OCI-LY3 (cell line): ENCODE results near the gene MROH8.

Experiments used
- H2AFZ ChIP-seq: fragments of 200-600, 300-600 bp; shearing (Covaris generic); 2 replicates; pipeline ENCODE4 v1.6.0; 2014; ENCODE audit warnings: antibody characterized with exemption, low read depth, low read length
- H3K27ac ChIP-seq: fragments of 200-600, 300-600 bp; sonication (generic); 2 replicates; pipeline ENCODE4 v1.5.1; 2014; ENCODE audit warnings: mild to moderate bottlenecking, low read length, moderate library complexity, mixed read lengths
- H3K27me3 ChIP-seq: fragments of 200-600, 300-600 bp; sonication (generic); 2 replicates; pipeline ENCODE4 v1.6.1; 2014; ENCODE audit warnings: low read depth, low read length, mixed read lengths
- H3K36me3 ChIP-seq: fragments of 200-600, 300-600 bp; sonication (generic); replicated peaks from 2 replicates; pipeline ENCODE3; 2014; ENCODE audit warnings: low read depth, low read length, mixed read lengths
- H3K4me1 ChIP-seq: fragments of 300-600, 200-600 bp; sonication (generic); 2 replicates; pipeline ENCODE4 v1.6.1; 2014; ENCODE audit warnings: low read length, mixed read lengths
- H3K4me2 ChIP-seq: fragments of 200-600, 300-600 bp; sonication (generic); 2 replicates; pipeline ENCODE4 v1.6.1; 2014; ENCODE audit warnings: low read length, mixed read lengths
- H3K4me3 ChIP-seq: fragments of 300-600, 200-600 bp; sonication (generic); 2 replicates; pipeline ENCODE4 v1.5.1; 2014; ENCODE audit warnings: antibody characterized with exemption, mild to moderate bottlenecking, low read length, moderate library complexity
- H3K79me2 ChIP-seq: fragments of 300-600, 200-600 bp; shearing (Covaris generic); 2 replicates; pipeline ENCODE4 v1.6.1; 2014; ENCODE audit warnings: mild to moderate bottlenecking, low read length, mixed read lengths
- H3K9ac ChIP-seq: fragments of 300-600, 200-600 bp; shearing (Covaris generic); 2 replicates; pipeline ENCODE4 v1.6.0; 2014; ENCODE audit warnings: mild to moderate bottlenecking, low read length, moderate library complexity
- H3K9me3 ChIP-seq: fragments of 200-600, 300-600 bp; shearing (Covaris generic); 2 replicates; pipeline ENCODE4 v1.6.1; 2014; ENCODE audit warnings: low read length, mixed read lengths; ENCODE audit not compliant: insufficient read depth
- H4K20me1 ChIP-seq: fragments of 200-600, 300-600 bp; sonication (generic); 2 replicates; pipeline ENCODE4 v1.6.1; 2016; ENCODE audit warnings: low read length, mixed read lengths; ENCODE audit not compliant: insufficient read depth
- CTCF ChIP-seq: fragments of 200-600, 300-600 bp; sonication (generic); IDR thresholded peaks from 2 replicates; pipeline ENCODE4 v1.5.1; 2014; ENCODE audit warnings: antibody characterized with exemption, low read length, low read depth
- EZH2phosphoT487 ChIP-seq: fragments of 200-600 bp; shearing (Covaris generic); IDR thresholded peaks from 2 replicates; pipeline ENCODE4 v1.6.1; 2018; ENCODE audit warnings: antibody characterized with exemption, mixed run types, low read depth

The MROH8 gene

GRCh38 chr20:37055276-37055675 is 124.1 kb downstream of the MROH8 start:
- H3K4me2 ChIP-seq = no peak overlapping the region
- H2AFZ ChIP-seq = no peak overlapping the region
- H3K4me3 ChIP-seq = no peak overlapping the region
- no peak overlapping the region for H3K27ac ChIP-seq
- H3K79me2 ChIP-seq = no peaks in the 10 kb centered on the region
- no peaks in the 10 kb centered on the region for H3K9me3 ChIP-seq
- no peak overlapping the region for H3K9ac ChIP-seq
- no peaks in the 10 kb centered on the region for H3K4me1 ChIP-seq
- TF ChIP-seq CTCF (no peak), EZH2phosphoT487 (no peak)
- H3K36me3 ChIP-seq = peaks cover 67% of the 10 kb centered on the region
- no peaks in the 10 kb centered on the region for H3K27me3 ChIP-seq
- H4K20me1 ChIP-seq = 0 out of 2 replicates have a peak, but pooled peaks cover 6% of the 10 kb centered on the region

DNA sequence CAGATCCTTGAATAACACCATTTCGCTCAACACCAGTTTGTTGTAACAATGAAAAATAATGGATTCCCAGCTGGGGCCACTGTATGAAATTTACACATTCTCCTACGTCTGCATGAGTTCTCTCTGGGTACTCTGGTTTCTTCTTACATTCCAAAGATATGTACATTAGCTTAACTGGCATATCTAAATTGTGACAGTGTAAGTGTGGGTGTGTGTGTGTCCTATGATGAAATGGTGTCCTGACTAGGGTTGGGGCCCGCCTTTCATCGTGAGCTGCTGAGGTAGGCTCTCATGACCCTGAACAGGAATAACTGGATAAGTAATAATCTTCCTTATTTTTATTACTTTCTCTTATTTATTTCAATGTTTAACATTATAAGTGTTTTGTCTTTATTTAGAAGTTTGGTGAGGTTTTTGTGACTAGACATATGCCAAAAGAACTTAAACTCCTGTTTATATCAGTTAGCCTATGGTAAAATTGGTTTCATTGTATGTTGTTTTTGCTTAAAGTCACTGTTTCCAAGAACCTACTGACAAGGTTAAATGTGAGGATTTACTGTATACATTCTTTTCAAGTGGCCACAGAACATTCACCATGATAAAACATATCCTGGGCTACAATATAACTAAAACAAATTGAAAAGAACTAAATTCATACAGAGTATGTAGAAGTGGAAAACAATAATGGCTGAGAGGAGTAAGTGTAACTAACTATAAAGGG is 126.0 kb downstream of the MROH8 start:
- Histone ChIP-seq H3K36me3 (peaks cover 63% of the 10 kb centered on the region), H3K4me1 (peaks cover 3% of the 10 kb centered on the region), H4K20me1 (0 out of 2 replicates have a peak, but pooled peaks cover 6% of the 10 kb centered on the region), H3K4me2 (no peak overlapping the region), H3K79me2 (no peaks in the 10 kb centered on the region), H3K27ac (no peak overlapping the region), H2AFZ (no peak overlapping the region), H3K4me3 (no peak overlapping the region), H3K9me3 (no peaks in the 10 kb centered on the region), H3K9ac (no peak overlapping the region), H3K27me3 (no peaks in the 10 kb centered on the region)
- no peak for TF ChIP-seq EZH2phosphoT487
- TF ChIP-seq CTCF = no peak
